A549 treated with RU486 at 1 μM for 4 hours (cell line): ENCODE measurements around the gene FAM234A. TPM values are rescaled to one million over a fixed set of nuclear protein-coding genes. Genes with fewer than 3 reads are reported as not detected.

Source experiments
- total RNA-seq: library from RNA; stranded (reverse); fragments of 200-300 nt; extraction: Qiagen RNA extraction; gene quantifications from 5 replicates; pipeline ENCODE4 v1.2.3, GENCODE V29; 2022; ENCODE audit warnings: low read depth

The FAM234A gene, protein sequence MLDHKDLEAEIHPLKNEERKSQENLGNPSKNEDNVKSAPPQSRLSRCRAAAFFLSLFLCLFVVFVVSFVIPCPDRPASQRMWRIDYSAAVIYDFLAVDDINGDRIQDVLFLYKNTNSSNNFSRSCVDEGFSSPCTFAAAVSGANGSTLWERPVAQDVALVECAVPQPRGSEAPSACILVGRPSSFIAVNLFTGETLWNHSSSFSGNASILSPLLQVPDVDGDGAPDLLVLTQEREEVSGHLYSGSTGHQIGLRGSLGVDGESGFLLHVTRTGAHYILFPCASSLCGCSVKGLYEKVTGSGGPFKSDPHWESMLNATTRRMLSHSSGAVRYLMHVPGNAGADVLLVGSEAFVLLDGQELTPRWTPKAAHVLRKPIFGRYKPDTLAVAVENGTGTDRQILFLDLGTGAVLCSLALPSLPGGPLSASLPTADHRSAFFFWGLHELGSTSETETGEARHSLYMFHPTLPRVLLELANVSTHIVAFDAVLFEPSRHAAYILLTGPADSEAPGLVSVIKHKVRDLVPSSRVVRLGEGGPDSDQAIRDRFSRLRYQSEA
- 40.5 to 52.4 TPM (median 48.2 TPM) in 5 replicates for total RNA-seq

GRCh38 chr16:234468-235305 lies at the start of gene FAM234A:
Gene FAM234A (plus strand): TSS chr16:234821. CDS start chr16:254414, 19,593 bp downstream.

DNA sequence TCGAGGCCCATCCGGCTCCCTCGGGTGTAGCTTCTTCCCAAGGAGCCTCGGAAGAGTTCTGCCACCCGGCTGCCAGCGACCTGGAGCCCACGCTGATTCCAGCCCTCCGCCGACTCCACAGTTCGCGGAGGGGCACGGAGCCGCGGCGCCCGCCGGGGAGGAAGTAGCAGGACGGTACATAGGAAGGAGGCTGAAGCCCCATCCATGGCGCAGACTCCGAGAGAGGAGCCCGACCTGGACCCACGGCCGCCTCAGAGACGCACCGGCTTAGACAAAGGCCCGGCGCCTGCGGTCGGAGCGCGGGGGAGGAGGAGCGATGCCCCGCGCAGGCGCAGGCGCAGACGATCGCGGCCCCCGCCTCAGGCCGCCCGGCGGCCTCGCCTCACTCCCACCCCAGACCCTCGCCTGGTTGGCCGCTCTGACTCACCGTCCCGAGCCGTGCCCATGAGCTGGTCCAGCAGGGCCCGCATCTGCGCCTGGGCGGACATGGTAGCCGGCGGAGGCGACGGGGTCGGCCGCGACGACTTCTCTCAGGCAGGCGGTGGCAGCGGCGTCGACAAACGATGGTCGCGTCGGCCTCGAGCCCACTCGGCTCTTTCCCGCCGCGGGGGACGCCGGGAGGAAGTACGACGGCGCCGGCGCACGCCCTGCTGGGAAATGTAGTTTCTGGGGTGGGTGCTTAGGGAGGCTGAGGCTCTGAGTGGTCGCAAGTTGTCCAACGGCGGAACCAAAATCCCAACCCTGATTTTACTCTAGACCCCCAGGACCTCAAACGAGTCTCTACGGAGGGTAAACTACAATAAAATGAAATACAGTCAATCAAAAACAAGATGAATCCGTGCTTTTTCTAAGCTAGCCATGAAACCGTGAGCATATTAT lies 5.5 kb upstream of the FAM234A start, which contains the start of gene LUC7L:
LUC7L (minus strand) TSS at position 598 of the 879 bp plus-strand sequence; CDS start at position 488, 110 bp downstream.

DNA sequence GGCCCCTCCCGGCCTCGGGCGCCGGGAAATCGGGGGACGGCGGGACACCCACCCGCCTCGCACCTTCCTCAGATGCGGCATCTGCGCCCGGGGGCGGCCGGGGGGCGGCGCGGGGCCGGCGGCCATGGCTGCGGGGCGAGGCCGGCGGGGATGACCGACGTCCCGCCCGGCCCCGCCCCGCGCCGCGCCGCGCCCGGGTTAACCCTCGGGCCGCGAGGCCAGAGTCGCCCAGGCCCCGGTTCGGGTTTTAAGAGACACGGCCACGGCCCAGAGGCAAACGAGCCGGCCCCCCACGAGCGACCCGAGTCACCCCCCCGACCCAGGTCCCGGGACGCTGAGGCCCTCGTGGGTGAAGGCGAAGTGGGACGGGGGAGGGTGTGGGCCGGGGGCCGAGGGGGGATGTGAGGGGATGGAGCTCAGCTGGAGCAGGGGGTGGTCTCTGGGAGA lies 41.2 kb downstream of the FAM234A start, which contains the start of gene RGS11:
RGS11 (minus strand) TSS at position 159 of the 447 bp plus-strand sequence; CDS start at position 126, 33 bp downstream.

GRCh38 chr16:280552-280951 lies 45.9 kb downstream of the FAM234A start, which contains the start of gene ARHGDIG:
Gene ARHGDIG (plus strand): TSS chr16:280591. CDS start chr16:280681, 90 bp downstream.

DNA sequence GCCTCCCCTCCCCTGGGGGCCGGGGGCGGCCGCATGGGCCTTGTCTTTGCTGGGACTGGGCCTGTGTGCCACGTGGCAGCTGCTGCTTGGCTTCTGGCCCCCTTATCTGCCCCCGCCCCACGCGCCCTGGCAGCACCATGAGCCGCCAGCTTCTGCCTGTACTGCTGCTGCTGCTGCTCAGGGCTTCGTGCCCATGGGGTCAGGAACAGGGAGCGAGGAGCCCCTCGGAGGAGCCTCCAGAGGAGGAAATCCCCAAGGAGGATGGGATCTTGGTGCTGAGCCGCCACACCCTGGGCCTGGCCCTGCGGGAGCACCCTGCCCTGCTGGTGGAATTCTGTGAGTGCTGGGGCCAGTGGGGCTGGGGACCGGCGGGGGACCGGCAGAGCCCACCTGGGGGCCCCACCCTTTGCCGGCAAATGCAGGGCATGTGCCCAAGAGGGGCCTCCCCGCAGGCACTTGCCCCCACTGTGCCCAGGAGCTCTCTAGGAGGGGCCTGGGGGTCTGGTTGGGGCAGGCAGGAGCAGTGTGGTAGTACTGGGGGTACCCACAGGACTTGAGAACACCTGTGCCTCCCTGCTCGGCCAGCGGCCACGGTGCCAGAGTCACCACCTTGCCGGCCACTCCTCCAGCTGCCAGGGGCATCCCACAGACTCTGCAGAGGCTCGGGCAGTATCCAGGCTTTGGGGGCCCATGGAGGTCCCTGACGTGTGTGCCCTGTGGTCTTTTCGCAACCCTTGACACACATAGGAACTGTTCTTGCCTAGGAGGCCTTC lies 48.6 kb downstream of the FAM234A start, which contains the start of gene PDIA2:
PDIA2 (plus strand) TSS at position 132 of the 773 bp plus-strand sequence; CDS start at position 138, 6 bp downstream.

Other genes starting within 250 kb of the FAM234A start
- 35.9 to 42.8 TPM (median 42.4 TPM) in 5 replicates for gene POLR3K, start 181.2 kb upstream of the FAM234A start, total RNA-seq
- 56.8 to 85.9 TPM (median 71.1 TPM) in 5 replicates for gene SNRNP25, start 181.0 kb upstream of the FAM234A start, total RNA-seq
- 17.0 to 29.1 TPM (median 25.8 TPM) in 5 replicates for gene RHBDF1, start 162.2 kb upstream of the FAM234A start, total RNA-seq
- 61.0 to 78.2 TPM (median 72.5 TPM) in 5 replicates for gene MPG, start 156.6 kb upstream of the FAM234A start, total RNA-seq
- gene NPRL3, start 96.1 kb upstream of the FAM234A start, total RNA-seq, result 21.2 to 30.4 TPM (median 27.7 TPM) in 5 replicates
- 0.14 TPM in 1 of 5 replicates, not detected in the others for gene HBZ, start 82.2 kb upstream of the FAM234A start, total RNA-seq
- not detected in 5 replicates for gene HBM, start 68.8 kb upstream of the FAM234A start, total RNA-seq
- gene HBA2, start 61.9 kb upstream of the FAM234A start, total RNA-seq, result 0.55 to 0.80 TPM (median 0.57 TPM) in 3 of 5 replicates, not detected in the others
- gene HBA1, start 58.1 kb upstream of the FAM234A start, total RNA-seq, result 0.55 to 1.8 TPM (median 1.1 TPM) in 4 of 5 replicates, not detected in the other
- gene HBQ1, start 54.4 kb upstream of the FAM234A start, total RNA-seq, result 6.1 to 7.9 TPM (median 6.9 TPM) in 5 replicates
- gene LUC7L, start 5.4 kb upstream of the FAM234A start, total RNA-seq, result 42.5 to 51.2 TPM (median 50.0 TPM) in 5 replicates
- 2.7 to 5.9 TPM (median 4.2 TPM) in 5 replicates for gene RGS11, start 41.1 kb downstream of the FAM234A start, total RNA-seq
- gene ARHGDIG, start 45.8 kb downstream of the FAM234A start, total RNA-seq, result 1.8 to 3.6 TPM (median 2.5 TPM) in 5 replicates
- 0.13 to 0.64 TPM (median 0.31 TPM) in 4 of 5 replicates, not detected in the other for gene PDIA2, start 48.3 kb downstream of the FAM234A start, total RNA-seq
- gene AXIN1, start 117.9 kb downstream of the FAM234A start, total RNA-seq, result 30.0 to 37.7 TPM (median 35.5 TPM) in 5 replicates
- 119 to 135 TPM (median 129 TPM) in 5 replicates for gene MRPL28, start 135.7 kb downstream of the FAM234A start, total RNA-seq
- gene PGAP6, start 147.2 kb downstream of the FAM234A start, total RNA-seq, result 27.5 to 40.7 TPM (median 35.0 TPM) in 5 replicates
- 286 to 471 TPM (median 425 TPM) in 5 replicates for gene NME4, start 162.4 kb downstream of the FAM234A start, total RNA-seq
- 18.8 to 30.2 TPM (median 25.3 TPM) in 5 replicates for gene DECR2, start 167.1 kb downstream of the FAM234A start, total RNA-seq
- gene RAB11FIP3, start 190.8 kb downstream of the FAM234A start, total RNA-seq, result 16.4 to 22.4 TPM (median 18.8 TPM) in 5 replicates